HG02571 (cell line): Measurements from ENCODE around the gene CFAP20DC.

ENCODE experiments used
- ATAC-seq: cut with Tn5 transposase; IDR thresholded peaks from one replicate; pipeline ENCODE4 v1.9.1; 2021; ENCODE audit warnings: mild to moderate bottlenecking, moderate library complexity; ENCODE audit not compliant: unreplicated experiment

CFAP20DC gene

DNA sequence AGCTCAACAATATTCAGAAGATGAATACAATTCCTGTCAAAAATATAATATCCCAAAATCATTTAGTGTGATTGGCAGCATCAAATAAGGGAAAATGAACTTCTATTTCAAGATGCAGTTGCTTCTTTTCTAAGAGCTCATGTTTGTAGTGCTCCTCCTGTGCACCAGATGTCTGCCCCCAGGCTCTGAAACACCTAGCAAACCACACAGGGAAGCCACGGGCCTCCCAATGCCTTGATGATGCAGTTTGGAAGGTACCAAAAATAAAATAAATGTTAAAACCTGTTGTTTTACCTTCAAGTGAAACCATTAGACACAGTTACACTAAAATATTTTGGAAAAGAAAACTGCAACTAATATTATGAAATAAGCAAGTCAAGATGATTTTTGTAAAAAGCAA lies 22.2 kb downstream of the CFAP20DC start:
- no peak for ATAC-seq

GRCh38 chr3:59023612-59024011 lies 26.2 kb downstream of the CFAP20DC start:
- ATAC-seq = no peak

GRCh38 chr3:59017617-59017984 lies 32.2 kb downstream of the CFAP20DC start:
- no peak for ATAC-seq

GRCh38 chr3:59016930-59017616 lies 32.8 kb downstream of the CFAP20DC start:
- no peak for ATAC-seq

GRCh38 chr3:59013611-59014010 lies 36.2 kb downstream of the CFAP20DC start:
- ATAC-seq = no peak

DNA sequence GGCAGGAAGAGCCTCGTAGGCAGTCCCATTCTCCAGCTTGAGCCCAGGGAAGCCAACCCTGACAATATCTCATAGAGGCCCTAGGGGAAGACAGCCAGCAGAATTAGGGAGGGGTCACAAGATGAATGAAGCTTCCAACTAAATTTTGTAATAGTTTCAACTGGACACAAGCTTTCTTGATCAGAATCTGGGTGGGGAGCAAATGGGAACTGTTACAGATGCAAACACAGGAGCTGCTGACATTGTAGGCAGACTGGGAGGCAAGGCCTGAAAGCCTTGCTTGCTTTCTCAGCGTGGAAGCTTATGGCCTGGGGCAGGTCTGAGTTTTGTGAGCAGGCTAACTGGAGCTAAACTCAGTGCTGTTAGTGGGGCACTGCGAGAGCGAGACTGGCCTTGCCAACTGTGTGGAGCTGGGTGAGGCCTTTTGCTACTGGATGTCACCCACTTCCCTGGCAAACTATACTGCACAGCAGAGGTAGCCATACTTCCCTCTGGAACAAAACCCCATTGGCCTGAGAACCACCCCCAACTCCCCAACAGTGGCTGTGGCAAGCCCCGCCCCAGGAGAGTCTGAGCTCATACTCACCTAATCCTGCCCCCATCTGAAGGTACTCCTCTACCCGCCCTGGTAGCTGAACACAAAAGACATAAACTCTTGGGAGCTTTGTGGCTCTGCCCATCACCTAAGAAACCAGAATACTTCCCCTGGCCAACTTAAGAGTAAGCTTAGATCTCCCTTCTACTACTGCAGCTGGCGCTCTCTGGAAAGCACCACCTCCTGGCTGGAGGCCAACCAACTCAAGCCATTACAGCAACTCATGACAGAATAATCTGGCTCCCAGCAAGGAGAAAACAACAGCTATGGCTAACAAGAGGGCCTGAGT lies 42.9 kb downstream of the CFAP20DC start:
- ATAC-seq = no peak

DNA sequence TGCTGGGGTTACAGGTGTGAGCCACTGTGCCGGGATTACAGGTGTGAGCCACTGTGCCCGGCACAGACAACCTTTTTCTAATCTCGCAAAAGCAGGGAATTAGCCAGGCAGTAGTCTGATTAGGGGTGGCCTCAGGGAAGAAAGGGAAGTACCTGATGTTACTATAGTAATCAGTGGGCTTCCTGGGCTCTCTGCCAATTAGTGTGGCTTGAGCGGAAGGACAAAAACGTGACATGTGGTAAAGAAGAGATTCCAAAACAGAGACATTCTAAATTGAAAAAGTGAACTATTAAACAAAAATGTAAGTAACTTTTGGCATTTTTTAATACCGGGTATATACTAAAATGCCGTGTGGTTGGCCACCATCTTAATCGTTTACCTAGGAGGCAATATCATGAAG lies 48.1 kb downstream of the CFAP20DC start:
- no peak for ATAC-seq

DNA sequence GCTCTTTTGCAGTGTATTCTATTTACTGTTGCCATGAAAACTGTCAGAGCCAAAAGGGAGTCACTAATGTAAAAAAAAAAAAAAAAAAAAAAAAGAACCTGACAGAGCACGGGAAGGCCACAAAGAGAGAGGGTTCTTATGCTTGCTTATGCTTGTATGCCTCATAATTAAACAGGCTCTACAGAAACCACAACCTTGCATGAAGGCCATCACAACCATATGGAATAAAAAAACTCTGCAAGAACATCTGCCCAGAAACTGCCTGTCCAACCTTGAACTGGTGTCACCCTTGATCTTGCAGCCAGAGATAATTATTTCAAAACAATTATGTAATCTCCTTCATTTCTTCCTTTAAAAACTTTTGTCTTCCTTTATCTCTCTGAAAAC lies 50.1 kb downstream of the CFAP20DC start:
- no peak for ATAC-seq

DNA sequence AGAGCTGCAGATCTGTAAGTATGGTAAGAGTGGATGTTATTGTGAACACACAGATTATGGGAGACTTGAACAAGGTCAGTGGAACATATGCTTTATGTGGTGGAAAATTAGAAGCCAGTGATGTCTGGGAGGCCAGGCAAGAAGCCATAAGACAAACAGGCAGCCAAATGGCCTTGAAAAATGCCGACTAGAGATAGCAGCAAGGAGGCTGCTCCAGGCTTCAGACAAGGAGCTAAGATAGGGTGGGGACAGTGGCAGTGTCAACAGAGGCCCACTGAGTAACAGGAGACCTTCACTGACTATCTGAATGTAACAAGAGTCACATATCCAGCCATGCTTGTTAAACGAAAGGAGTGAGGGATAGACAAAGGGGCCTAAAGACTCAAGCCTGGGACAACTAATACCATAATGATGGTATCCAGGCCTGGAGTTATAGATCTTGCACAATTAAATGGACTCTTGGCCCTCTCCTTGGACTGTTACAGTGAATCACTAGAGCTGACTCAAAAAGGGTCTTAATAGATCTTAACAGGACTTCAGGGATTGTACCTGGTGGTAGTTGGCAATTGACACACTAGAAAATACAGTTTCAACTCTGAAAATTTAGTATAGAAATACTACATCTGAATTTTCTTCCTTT lies 50.6 kb downstream of the CFAP20DC start:
- no peak for ATAC-seq

GRCh38 chr3:58998476-58999117 lies 51.2 kb downstream of the CFAP20DC start:
- no peak for ATAC-seq

GRCh38 chr3:58996730-58997129 lies 53.1 kb downstream of the CFAP20DC start:
- no peak for ATAC-seq

DNA sequence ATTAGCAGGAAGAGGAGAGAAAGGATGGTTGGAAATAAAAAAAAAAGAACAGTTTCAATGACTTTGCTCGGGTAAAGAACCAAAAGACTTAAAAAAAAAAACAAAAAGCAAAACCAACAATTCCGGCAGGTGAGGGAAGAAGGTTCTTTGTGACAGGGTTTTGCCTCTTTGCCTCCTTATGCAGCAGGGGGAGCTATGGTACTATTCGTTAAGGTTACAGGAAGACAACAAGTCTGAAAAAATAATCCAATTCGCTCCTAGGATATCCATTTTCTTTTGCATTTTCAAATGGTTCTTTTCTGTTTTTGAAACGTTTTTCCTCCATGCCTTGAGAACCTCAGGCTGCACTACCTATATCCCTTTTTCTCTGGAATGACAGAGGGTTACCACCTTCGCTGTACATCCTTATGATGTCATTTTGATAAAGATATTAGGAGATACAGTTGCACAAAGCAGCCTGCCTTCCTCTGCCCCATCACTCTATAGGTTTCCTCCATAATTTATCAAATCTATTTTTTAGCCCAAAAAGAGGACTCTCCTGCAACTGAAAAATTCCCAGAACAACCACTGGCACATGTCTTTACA lies 55.0 kb downstream of the CFAP20DC start:
- no peak for ATAC-seq

DNA sequence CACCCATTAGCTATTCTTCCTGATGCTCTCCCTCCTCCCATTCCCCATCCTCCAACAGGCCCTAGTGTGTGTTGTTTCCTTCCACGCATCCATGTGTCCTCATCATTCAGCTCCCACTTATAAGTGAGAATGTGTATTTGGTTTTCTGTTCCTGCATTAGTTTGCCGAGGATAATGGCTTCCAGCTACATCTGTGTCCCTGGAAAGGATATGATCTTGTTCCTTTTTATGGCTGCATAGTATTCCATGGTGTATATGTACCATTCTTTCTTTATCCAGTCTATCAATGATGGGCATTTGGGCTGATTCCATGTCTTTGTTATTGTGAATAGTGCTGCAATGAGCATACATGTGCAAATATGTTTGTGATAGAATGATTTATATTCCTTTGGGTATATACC lies 56.3 kb downstream of the CFAP20DC start:
- ATAC-seq = no peak

GRCh38 chr3:58991623-58992022 lies 58.2 kb downstream of the CFAP20DC start:
- ATAC-seq = no peak

DNA sequence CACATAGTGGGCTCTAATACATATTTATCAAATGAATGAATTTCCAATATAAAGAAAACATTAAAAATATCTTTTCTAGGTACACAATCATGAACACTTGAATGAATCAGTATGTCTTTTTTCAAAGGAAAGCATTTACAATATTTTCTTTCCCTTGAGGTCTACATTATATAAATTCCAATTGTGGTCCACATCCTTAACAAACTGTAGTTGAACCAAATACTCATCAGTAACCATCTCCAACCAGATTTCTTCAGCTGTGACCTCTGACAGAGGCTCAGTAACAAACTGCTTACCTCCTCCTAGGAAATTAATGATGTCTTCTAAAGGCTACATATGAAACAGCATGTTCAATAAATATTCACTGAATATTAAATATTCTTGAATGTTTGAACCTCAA lies 58.8 kb downstream of the CFAP20DC start:
- ATAC-seq = no peak

GRCh38 chr3:58989955-58990354 lies 59.9 kb downstream of the CFAP20DC start:
- ATAC-seq = no peak

DNA sequence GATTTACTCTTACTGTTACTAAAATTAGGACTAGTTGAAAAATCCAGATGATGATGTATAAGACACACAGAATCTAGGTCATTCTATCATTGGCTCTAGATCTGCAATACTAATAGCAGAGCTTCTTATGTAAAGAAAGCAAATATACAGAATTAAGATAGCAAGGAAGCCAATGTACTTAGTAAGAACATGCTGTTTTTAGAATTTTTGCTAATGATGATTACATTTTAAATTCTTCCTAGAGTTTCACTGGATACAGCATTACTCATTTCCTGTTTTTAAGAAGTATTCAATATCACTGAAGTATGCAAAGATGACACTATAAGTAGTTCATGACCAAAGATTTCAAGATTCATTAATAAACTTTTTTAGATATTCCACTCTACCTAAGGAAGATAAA lies 60.7 kb downstream of the CFAP20DC start:
- no peak for ATAC-seq

GRCh38 chr3:58988041-58988440 lies 61.8 kb downstream of the CFAP20DC start:
- no peak for ATAC-seq

- no peak for ATAC-seq
These were observed 63.2 kb downstream of the CFAP20DC start for GRCh38 chr3:58986654-58987053.

DNA sequence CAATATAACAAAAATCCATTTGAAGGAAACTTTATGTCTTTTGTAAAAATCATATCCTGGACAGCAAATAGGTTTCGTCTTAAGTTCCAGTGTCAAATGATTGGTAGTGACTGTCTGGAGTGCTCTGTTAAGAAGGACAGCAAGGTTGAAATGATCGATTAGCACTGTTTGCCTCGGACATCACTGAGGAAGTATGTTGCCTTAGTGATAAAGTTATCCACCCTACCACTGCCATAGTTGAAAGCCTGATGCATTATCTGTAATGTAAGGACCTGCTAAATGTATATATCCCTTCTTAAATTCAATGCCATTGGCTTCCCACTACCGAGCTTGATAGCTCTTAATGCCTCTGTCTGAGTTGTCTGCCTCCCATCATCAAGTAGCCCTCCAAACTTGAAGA lies 70.0 kb downstream of the CFAP20DC start:
- no peak for ATAC-seq

DNA sequence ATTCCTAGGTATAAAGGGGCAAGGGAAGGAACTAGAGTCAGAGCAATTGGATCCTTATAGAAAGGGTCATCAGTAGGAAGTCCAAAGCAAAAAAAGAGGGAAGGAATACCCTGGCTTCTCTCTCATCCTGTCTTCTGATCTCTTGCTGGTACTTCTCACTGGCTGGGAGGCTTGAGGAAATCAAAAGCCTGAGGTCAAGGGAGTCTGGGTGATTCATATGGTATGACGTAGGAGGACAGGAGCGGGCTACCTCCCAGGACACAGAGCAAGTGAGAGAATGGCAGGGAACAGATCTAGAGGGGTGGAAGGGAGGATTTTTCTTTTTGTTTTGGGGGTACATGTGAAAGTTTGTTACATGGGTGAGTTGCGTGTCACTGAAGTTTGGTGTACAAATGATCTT lies 76.0 kb downstream of the CFAP20DC start:
- ATAC-seq = no peak
